Activated T-helper 17 cell treated with anti-CD3 and anti-CD28 coated beads, Interleukin-2, amount 50 U/mL, for 72 hours (primary cell): ENCODE results near the gene RBP2. TPM values are rescaled to one million over a fixed set of nuclear protein-coding genes. Genes with fewer than 3 reads are reported as not detected.

ENCODE experiments used
- ATAC-seq: fragments of 150-1000 bp; cut with Tn5 transposase; replicated peaks from 2 replicates; pipeline ENCODE4 v1.10.0; 2021; ENCODE audit warnings: mild to moderate bottlenecking, moderate library complexity
- H3K27ac Mint-ChIP-seq: one replicate; pipeline ENCODE4 v1.8.0; 2022; ENCODE audit warnings: mixed read lengths
- H3K27me3 Mint-ChIP-seq: one replicate; pipeline ENCODE4 v1.8.0; 2022; ENCODE audit warnings: mixed read lengths
- H3K36me3 Mint-ChIP-seq: one replicate; pipeline ENCODE4 v1.8.0; 2022; ENCODE audit warnings: low read depth, mild to moderate bottlenecking, mixed read lengths
- H3K4me1 Mint-ChIP-seq: one replicate; pipeline ENCODE4 v1.8.0; 2022; ENCODE audit warnings: mixed read lengths
- H3K4me3 Mint-ChIP-seq: one replicate; pipeline ENCODE4 v1.8.0; 2022; ENCODE audit warnings: mild to moderate bottlenecking, mixed read lengths
- H3K9me3 Mint-ChIP-seq: one replicate; pipeline ENCODE4 v1.8.0; 2022; ENCODE audit warnings: mixed read lengths
- total RNA-seq, 2 donors: library from RNA; stranded (reverse); gene quantifications; one replicate each; pipeline ENCODE4 v1.2.3, GENCODE V29; 2022

The RBP2 gene
- total RNA-seq, 2 donors from 2014 or later = not detected

GRCh38 chr3:139505829-139506386 lies 29.6 kb upstream of the RBP2 start:
- no peak overlapping the region for H3K27ac Mint-ChIP-seq
- no peaks in the 10 kb centered on the region for H3K9me3 Mint-ChIP-seq
- no peak overlapping the region for H3K4me3 Mint-ChIP-seq
- no peaks in the 10 kb centered on the region for H3K4me1 Mint-ChIP-seq
- no peaks in the 10 kb centered on the region for H3K36me3 Mint-ChIP-seq
- no peak for ATAC-seq
- peaks cover 3% of the 10 kb centered on the region for H3K27me3 Mint-ChIP-seq

- Mint-ChIP-seq H3K36me3 (no peaks in the 10 kb centered on the region), H3K9me3 (no peaks in the 10 kb centered on the region), H3K4me3 (no peak overlapping the region), H3K4me1 (no peaks in the 10 kb centered on the region), H3K27ac (no peak overlapping the region), H3K27me3 (peaks cover 3% of the 10 kb centered on the region)
- no peak for ATAC-seq
Observed at GRCh38 chr3:139499536-139499935, 23.2 kb upstream of the RBP2 start.

DNA sequence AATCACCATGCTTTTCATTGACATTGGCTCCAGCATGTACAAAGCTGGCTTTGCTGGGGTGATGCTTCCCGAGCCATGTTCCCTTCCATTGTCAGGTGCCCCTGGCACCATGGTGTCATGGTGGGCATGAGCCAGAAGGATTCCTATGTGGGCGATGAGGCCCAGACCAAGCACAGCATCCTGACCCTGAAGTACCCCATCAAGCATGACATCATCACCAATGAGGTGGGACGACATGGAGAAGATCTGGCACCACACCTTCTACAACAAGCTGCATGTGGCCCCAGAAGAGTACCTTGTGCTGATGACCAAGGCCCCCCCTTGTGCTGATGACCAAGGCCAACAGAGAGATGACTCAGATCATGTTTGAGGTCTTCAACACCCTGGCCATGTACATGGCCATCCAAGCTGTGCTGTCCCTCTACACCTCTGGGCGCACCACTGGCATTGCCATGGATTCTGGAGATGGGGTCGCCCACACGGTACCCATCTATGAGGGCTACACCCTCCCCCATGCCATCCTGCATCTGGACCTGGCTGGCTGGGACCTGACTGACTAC lies 17.6 kb upstream of the RBP2 start:
- Mint-ChIP-seq H3K9me3 (peaks cover 21% of the 10 kb centered on the region), H3K4me1 (no peaks in the 10 kb centered on the region), H3K4me3 (no peak overlapping the region), H3K27me3 (peaks cover 9% of the 10 kb centered on the region), H3K36me3 (peaks cover 7% of the 10 kb centered on the region), H3K27ac (no peak overlapping the region)
- ATAC-seq = no peak

DNA sequence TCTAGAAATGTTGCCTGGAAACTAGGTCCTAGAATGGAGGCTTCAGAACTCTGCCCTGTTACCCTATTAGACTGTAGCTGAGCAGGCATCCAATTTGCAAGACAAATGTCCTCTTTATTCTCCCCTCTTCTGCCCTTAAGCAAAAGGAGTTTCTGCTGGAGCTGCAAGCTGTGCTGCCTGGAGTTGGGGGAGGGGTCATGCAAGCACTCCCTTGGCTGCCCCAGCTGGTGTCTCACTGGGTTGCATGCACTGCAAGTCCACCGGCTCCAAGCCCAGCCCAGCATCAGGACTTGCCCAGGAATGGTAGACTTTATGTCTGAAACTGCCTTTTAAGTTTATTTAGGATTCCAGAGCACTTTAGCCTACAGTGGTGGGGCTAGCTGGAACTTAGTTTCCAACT lies 15.7 kb upstream of the RBP2 start:
- no peak overlapping the region for H3K4me3 Mint-ChIP-seq
- H3K27me3 Mint-ChIP-seq = peaks cover 9% of the 10 kb centered on the region
- peaks cover 21% of the 10 kb centered on the region for H3K9me3 Mint-ChIP-seq
- H3K36me3 Mint-ChIP-seq = peaks cover 7% of the 10 kb centered on the region
- no peak for ATAC-seq
- no peak overlapping the region for H3K27ac Mint-ChIP-seq
- no peaks in the 10 kb centered on the region for H3K4me1 Mint-ChIP-seq

DNA sequence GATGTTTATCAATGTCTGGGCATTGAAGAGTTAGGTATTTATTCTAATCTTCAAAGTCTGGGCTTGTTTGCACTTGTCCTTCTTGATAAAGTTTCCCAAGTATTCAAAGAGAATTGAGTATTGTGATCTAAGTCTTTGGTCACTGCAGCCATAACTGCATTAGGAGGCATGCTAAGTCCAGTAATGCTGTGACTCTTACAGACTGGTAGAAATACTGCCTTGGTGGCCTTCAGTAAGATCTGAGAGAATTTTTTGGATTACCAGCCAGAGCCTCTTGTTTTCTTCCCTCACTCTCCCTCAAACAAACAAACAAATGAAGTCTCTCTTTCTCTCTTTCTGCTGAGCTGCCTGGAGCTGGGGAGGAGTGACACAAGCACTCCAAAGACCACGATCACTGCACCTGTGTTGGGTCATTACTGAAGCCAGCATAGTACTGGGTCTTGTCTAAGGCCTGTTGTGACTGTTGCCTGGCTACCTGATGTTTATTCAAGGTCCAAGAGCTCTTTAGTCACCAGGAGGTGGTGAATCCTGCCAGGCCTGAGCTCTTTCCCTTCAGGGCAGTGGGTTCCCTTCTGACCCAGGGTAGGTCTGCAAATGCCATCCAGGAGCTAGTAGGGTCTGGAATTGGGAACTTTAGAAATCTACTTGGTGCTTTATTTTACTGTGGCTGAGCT lies 14.8 kb upstream of the RBP2 start:
- ATAC-seq = no peak
- no peak overlapping the region for H3K27ac Mint-ChIP-seq
- peaks cover 21% of the 10 kb centered on the region for H3K9me3 Mint-ChIP-seq
- no peak overlapping the region for H3K4me3 Mint-ChIP-seq
- H3K4me1 Mint-ChIP-seq = no peaks in the 10 kb centered on the region
- peaks cover 7% of the 10 kb centered on the region for H3K36me3 Mint-ChIP-seq
- H3K27me3 Mint-ChIP-seq = peaks cover 9% of the 10 kb centered on the region

- Mint-ChIP-seq H3K27ac (no peak overlapping the region), H3K36me3 (no peaks in the 10 kb centered on the region), H3K27me3 (no peaks in the 10 kb centered on the region), H3K9me3 (no peaks in the 10 kb centered on the region), H3K4me3 (no peak overlapping the region), H3K4me1 (no peaks in the 10 kb centered on the region)
- no peak for ATAC-seq
Observed at GRCh38 chr3:139482206-139482605, 5.9 kb upstream of the RBP2 start.

GRCh38 chr3:139481116-139481515 lies 4.8 kb upstream of the RBP2 start:
- no peak for ATAC-seq
- no peaks in the 10 kb centered on the region for H3K9me3 Mint-ChIP-seq
- H3K27me3 Mint-ChIP-seq = no peaks in the 10 kb centered on the region
- no peaks in the 10 kb centered on the region for H3K36me3 Mint-ChIP-seq
- no peak overlapping the region for H3K27ac Mint-ChIP-seq
- H3K4me3 Mint-ChIP-seq = no peak overlapping the region
- H3K4me1 Mint-ChIP-seq = no peaks in the 10 kb centered on the region

GRCh38 chr3:139480585-139480984 lies 4.3 kb upstream of the RBP2 start:
- no peak for ATAC-seq
- Mint-ChIP-seq H3K4me3 (no peak overlapping the region), H3K36me3 (no peaks in the 10 kb centered on the region), H3K4me1 (no peaks in the 10 kb centered on the region), H3K9me3 (no peaks in the 10 kb centered on the region), H3K27me3 (no peaks in the 10 kb centered on the region), H3K27ac (no peak overlapping the region)

DNA sequence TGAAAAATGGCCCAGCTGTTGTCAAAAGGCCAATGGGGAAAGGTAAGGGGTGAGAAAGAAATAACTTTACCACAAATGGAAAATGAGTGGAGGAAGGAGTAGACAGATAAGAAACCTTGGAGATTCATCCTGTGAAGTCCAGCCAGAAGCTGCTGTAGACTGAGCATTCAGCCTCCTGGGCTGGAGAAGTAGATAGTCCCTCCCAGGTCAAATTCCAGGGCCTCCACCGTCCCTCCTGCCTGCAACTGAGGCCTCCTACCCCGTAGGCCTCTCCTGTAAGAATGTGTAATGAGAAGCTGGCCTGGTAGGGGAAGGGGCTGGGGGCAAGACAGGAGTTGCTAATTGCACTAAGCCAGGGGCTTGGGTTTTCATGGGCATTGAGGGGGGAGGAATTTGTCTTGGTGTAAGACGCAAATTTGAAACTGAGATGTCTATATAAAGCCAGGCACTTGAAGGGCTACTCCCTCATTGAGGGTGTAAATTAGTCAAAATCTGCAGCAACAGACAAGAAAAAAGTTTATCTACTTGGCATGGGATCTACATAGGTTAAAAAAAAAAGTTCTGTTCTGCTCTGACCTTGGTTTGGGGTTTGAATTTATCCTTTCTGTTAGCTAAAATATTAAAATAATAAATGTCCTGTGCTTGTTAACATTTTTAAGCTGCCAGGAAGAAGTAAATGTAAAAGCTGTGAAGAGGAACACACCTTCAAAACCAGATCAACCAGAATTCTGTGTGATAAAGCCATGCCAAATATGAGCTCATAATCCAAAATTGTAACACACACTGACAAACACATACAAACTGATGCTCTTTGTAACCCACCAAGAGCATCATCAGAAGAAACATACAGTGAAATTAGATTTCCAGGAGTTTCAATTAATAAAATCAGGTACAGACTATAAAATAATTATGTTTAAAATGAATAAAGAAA lies 1.7 kb upstream of the RBP2 start:
- no peaks in the 10 kb centered on the region for H3K4me1 Mint-ChIP-seq
- no peaks in the 10 kb centered on the region for H3K27me3 Mint-ChIP-seq
- no peak overlapping the region for H3K4me3 Mint-ChIP-seq
- ATAC-seq = no peak
- no peaks in the 10 kb centered on the region for H3K36me3 Mint-ChIP-seq
- no peaks in the 10 kb centered on the region for H3K9me3 Mint-ChIP-seq
- H3K27ac Mint-ChIP-seq = no peak overlapping the region

GRCh38 chr3:139473155-139473771 lies 3.1 kb downstream of the RBP2 start:
- H3K27me3 Mint-ChIP-seq = no peaks in the 10 kb centered on the region
- no peaks in the 10 kb centered on the region for H3K9me3 Mint-ChIP-seq
- peak; percentile 44 for ATAC-seq
- H3K4me3 Mint-ChIP-seq = no peak overlapping the region
- no peak overlapping the region for H3K27ac Mint-ChIP-seq
- no peaks in the 10 kb centered on the region for H3K4me1 Mint-ChIP-seq
- no peaks in the 10 kb centered on the region for H3K36me3 Mint-ChIP-seq

- ATAC-seq = no peak
- H3K27me3 Mint-ChIP-seq = no peaks in the 10 kb centered on the region
- H3K27ac Mint-ChIP-seq = no peak overlapping the region
- H3K4me3 Mint-ChIP-seq = no peak overlapping the region
- H3K9me3 Mint-ChIP-seq = no peaks in the 10 kb centered on the region
- no peaks in the 10 kb centered on the region for H3K4me1 Mint-ChIP-seq
- H3K36me3 Mint-ChIP-seq = no peaks in the 10 kb centered on the region
Observed at GRCh38 chr3:139472380-139473010, 3.8 kb downstream of the RBP2 start.

DNA sequence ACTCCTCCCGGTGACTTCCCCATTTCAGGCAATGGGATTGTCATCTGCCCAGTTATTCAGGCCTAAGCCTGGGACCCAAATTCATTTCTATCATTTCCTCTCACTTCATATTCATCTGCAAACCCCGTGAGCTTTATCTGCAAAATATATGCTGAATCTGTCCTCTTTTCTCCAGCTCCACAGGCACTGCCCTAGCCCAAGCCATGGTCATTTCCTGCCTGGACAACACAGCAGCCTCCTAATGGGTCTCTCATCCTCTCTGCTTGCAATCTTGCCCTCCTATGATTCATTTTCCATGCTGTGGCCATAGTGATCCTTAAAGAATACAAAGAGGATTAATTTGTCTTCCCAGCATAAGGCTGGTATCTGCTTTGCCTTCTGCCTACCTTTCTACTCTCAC lies 6.1 kb downstream of the RBP2 start:
- H3K4me1 Mint-ChIP-seq = no peaks in the 10 kb centered on the region
- no peak overlapping the region for H3K27ac Mint-ChIP-seq
- H3K36me3 Mint-ChIP-seq = no peaks in the 10 kb centered on the region
- H3K9me3 Mint-ChIP-seq = no peaks in the 10 kb centered on the region
- ATAC-seq = no peak
- no peak overlapping the region for H3K4me3 Mint-ChIP-seq
- H3K27me3 Mint-ChIP-seq = no peaks in the 10 kb centered on the region

DNA sequence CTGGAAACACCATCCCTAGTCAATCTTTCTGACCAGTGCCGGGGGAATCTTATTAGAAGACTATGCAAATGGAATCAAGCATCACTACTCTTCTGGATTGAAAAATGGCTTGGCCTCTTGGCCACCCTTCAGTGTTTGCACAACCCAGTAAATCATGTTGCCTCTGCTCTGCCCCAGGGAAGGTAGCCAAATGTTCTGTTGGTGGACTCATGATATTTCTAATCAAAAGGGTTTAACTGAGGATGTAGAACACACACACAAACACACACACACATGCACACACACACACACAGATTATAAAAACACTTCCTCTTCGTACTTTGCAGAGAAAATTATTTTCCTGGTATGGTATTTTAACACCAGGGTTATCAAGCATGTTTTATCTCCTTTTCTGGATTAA lies 7.9 kb downstream of the RBP2 start:
- Mint-ChIP-seq H3K27ac (no peak overlapping the region), H3K4me1 (no peaks in the 10 kb centered on the region), H3K36me3 (no peaks in the 10 kb centered on the region), H3K27me3 (no peaks in the 10 kb centered on the region), H3K9me3 (no peaks in the 10 kb centered on the region), H3K4me3 (no peak overlapping the region)
- no peak for ATAC-seq

GRCh38 chr3:139466360-139466759 lies 10.0 kb downstream of the RBP2 start:
- no peak overlapping the region for H3K4me3 Mint-ChIP-seq
- H3K27ac Mint-ChIP-seq = no peak overlapping the region
- H3K9me3 Mint-ChIP-seq = no peaks in the 10 kb centered on the region
- H3K36me3 Mint-ChIP-seq = no peaks in the 10 kb centered on the region
- H3K27me3 Mint-ChIP-seq = no peaks in the 10 kb centered on the region
- no peak for ATAC-seq
- H3K4me1 Mint-ChIP-seq = no peaks in the 10 kb centered on the region
